ENCODE results near the gene TMEM266. TPM values are rescaled to one million over a fixed set of nuclear protein-coding genes. Genes with fewer than 3 reads are reported as not detected.

TMEM266 gene
- total and polyA plus RNA-seq, 10 donors = 0.61 to 1.8 (median 1.4) TPM

DNA sequence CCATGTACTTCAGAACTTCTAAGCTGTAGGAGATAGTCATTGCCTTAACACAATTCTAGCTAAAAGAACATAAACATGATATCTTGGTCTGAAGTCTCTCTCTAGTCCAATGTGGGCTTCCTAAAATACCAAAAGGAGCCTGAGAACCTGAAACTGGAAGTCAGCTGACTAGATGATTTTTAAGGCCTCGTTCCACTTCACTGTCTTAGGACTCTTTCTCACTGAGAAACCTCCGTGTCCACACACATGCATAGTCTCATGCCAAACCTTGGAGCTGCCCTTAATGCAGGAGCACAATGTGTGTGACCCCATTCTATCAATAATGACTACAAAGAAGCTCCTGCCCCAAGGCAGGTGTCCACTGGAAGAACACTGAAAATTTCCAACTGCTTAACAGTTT, 163.7 kb downstream of the TMEM266 start:
- Histone ChIP-seq H3K4me3 (no peak overlapping the region), H3K36me3 (peaks cover 0 to 92% (median 35%) of the 10 kb centered on the region in 6 donors), H3K27ac (no peak overlapping the region), H3K9me3 (no peaks in the 10 kb centered on the region), H3K27me3 (replicated peaks in 1 of 7) (no peaks in the 10 kb centered on the region), H3K4me1 (no peaks in the 10 kb centered on the region)
- 89 to 100% (median 92%) methylated on average over 2 of the region's 2 CpGs for WGBS, 5 donors
- intact Hi-C loops (cut with DNase I; ENCODE audit: low total_unique reads) = no loop called here
- no peak for DNase-seq
- TF ChIP-seq, protein P1, sequence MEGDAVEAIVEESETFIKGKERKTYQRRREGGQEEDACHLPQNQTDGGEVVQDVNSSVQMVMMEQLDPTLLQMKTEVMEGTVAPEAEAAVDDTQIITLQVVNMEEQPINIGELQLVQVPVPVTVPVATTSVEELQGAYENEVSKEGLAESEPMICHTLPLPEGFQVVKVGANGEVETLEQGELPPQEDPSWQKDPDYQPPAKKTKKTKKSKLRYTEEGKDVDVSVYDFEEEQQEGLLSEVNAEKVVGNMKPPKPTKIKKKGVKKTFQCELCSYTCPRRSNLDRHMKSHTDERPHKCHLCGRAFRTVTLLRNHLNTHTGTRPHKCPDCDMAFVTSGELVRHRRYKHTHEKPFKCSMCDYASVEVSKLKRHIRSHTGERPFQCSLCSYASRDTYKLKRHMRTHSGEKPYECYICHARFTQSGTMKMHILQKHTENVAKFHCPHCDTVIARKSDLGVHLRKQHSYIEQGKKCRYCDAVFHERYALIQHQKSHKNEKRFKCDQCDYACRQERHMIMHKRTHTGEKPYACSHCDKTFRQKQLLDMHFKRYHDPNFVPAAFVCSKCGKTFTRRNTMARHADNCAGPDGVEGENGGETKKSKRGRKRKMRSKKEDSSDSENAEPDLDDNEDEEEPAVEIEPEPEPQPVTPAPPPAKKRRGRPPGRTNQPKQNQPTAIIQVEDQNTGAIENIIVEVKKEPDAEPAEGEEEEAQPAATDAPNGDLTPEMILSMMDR (IDR thresholded peaks at IDR 0.05 in 8 of 11, conservative IDR thresholded peaks at IDR 0.05 in 3 of 11) = no peak
- TF ChIP-seq POLR2AphosphoS5 (IDR thresholded peaks at IDR 0.05) (no peak), POLR2A (IDR thresholded peaks at IDR 0.05) (no peak)

DNA sequence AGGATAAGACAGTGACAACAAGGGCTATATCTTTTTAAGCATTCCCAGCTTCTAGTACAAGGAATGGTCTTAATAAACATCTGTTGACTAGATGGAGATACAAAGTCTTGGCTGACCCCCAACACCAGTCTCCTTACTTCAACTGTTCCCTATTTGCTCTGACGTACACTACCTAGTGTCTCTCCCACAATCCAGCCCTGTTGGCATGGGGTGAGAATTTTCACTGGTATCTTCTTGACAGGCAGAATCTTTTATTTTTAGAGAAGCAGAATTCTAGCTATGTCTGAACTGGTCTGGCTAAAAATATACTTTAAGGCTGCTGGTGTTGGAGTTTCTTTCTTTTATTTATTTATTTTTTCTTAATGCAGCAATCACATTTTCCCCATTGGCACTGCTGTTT, 169.5 kb downstream of the TMEM266 start:
- DNase-seq = no peak
- intact Hi-C loops (cut with DNase I; ENCODE audit: low total_unique reads) = no loop called here
- WGBS, 5 donors = 4 to 97% (median 84%) methylated on average over 1 of the region's 1 CpG
- Histone ChIP-seq H3K4me3 (no peak overlapping the region), H3K27me3 (replicated peaks in 1 of 7) (no peaks in the 10 kb centered on the region), H3K9me3 (no peaks in the 10 kb centered on the region), H3K27ac (no peak overlapping the region), H3K36me3 (peaks cover 0 to 76% (median 35%) of the 10 kb centered on the region in 6 donors), H3K4me1 (no peaks in the 10 kb centered on the region)
- no peak for TF ChIP-seq POLR2AphosphoS5 (IDR thresholded peaks at IDR 0.05)
- TF ChIP-seq, protein P1 (IDR thresholded peaks at IDR 0.05 in 8 of 11, conservative IDR thresholded peaks at IDR 0.05 in 3 of 11) = no peak
- no peak for TF ChIP-seq POLR2A (IDR thresholded peaks at IDR 0.05)

DNA sequence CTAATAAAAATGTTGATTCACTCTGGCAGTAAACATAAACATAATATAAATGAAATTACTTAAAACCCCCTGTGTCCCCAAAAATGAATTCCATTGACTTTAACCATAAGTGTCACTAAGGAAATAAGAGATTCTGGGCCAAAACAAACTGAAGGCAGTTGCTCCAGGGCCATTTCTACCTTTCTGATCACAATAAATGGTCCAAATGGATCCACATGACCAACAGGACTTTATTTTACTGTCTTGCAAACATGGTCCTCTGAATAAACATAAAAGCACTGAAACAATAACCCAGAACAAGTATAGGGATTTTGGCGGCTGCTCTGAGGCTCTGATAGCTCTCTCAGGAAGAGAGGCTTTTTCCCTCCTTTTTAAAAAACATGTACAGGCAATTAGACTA, 174.1 kb downstream of the TMEM266 start:
- Histone ChIP-seq H3K4me1 (no peaks in the 10 kb centered on the region), H3K36me3 (peaks cover 0 to 30% (median 12%) of the 10 kb centered on the region in 6 donors), H3K27ac (no peak overlapping the region), H3K9me3 (no peaks in the 10 kb centered on the region), H3K4me3 (no peak overlapping the region), H3K27me3 (replicated peaks in 1 of 7) (no peaks in the 10 kb centered on the region)
- intact Hi-C loops (cut with DNase I; ENCODE audit: low total_unique reads) = no loop called here
- WGBS, 5 donors = 93 to 100% (median 95%) methylated on average over 1 of the region's 1 CpG
- no peak for DNase-seq
- TF ChIP-seq POLR2A (IDR thresholded peaks at IDR 0.05) = no peak
- TF ChIP-seq, protein P1 (IDR thresholded peaks at IDR 0.05 in 8 of 11, conservative IDR thresholded peaks at IDR 0.05 in 3 of 11) = no peak
- no peak for TF ChIP-seq POLR2AphosphoS5 (IDR thresholded peaks at IDR 0.05)

DNA sequence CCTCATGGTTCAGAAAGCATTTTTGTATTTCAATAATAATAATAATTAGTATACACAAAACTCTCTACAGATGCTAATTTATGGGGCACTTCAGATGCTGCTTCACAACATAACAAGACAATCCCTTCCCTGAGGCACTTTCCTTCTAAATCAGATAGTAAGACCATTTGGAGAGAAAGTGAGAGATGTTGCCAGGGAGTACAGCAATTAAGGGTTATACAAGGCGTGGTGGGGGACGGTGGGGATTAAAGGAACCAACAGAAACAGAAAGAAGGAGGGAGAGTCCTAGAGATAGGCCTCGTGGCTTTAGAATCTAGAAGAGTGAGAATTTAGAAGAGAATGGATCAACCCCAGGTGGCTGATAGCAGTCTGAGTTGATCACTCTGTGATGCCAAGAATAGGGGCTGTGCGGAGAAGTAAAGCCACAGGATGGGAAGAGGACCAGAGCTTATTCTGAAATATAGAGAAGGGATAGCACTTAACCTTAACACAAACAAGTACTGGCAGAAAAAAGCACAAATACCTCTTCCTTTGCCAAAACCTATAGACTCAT, 174.6 kb downstream of the TMEM266 start:
- H3K36me3 ChIP-seq = peaks cover 0 to 25% (median 12%) of the 10 kb centered on the region in 6 donors
- H3K27me3 ChIP-seq (replicated peaks in 1 of 7) = no peaks in the 10 kb centered on the region
- no peak overlapping the region for H3K4me3 ChIP-seq
- DNase-seq = no peak
- H3K9me3 ChIP-seq = no peaks in the 10 kb centered on the region
- intact Hi-C loops (cut with DNase I; ENCODE audit: low total_unique reads) = no loop called here
- H3K27ac ChIP-seq = no peak overlapping the region
- no peaks in the 10 kb centered on the region for H3K4me1 ChIP-seq
- TF ChIP-seq, protein P1 (IDR thresholded peaks at IDR 0.05 in 8 of 11, conservative IDR thresholded peaks at IDR 0.05 in 3 of 11) = no peak
- TF ChIP-seq POLR2A (IDR thresholded peaks at IDR 0.05) (no peak), POLR2AphosphoS5 (IDR thresholded peaks at IDR 0.05) (no peak)
- WGBS, 5 donors = 87 to 93% (median 91%) methylated on average over 4 of the region's 4 CpGs

Data from spleen (tissue), 11 donors.